HEK293 (cell line): ENCODE data around the gene ACP7.

Experiments
- BCL11A ChIP-seq: fragments of 450-650 bp; formaldehyde crosslinking; IDR thresholded peaks from 2 replicates; pipeline ENCODE4 v1.5.1; 2016; ENCODE audit warnings: low read depth, missing biosample characterization, missing genetic modification characterization
- GLI2 ChIP-seq: fragments of 450-650 bp; formaldehyde crosslinking; IDR thresholded peaks from 2 replicates; pipeline ENCODE4; 2017; ENCODE audit warnings: missing biosample characterization, missing genetic modification characterization, low read depth, borderline replicate concordance
- HOXA7 ChIP-seq: sonication (generic); formaldehyde crosslinking; IDR thresholded peaks from 2 replicates; pipeline ENCODE4 v1.8.1; 2022; ENCODE audit warnings: missing genetic modification reagents, borderline replicate concordance
- KLF17 ChIP-seq: fragments of 450-650 bp; formaldehyde crosslinking; IDR thresholded peaks from 2 replicates; pipeline ENCODE4 v1.5.1; 2016; ENCODE audit warnings: missing biosample characterization, missing genetic modification characterization
- MYNN ChIP-seq: fragments of 450-650 bp; formaldehyde crosslinking; IDR thresholded peaks from 2 replicates; pipeline ENCODE4 v1.5.1; 2016; ENCODE audit warnings: missing biosample characterization, missing genetic modification characterization, borderline replicate concordance
- WT1 ChIP-seq: fragments of 450-650 bp; formaldehyde crosslinking; IDR thresholded peaks from 2 replicates; pipeline ENCODE4 v1.5.1; 2016; ENCODE audit warnings: missing biosample characterization, missing genetic modification characterization
- ZNF174 ChIP-seq: fragments of 450-650 bp; formaldehyde crosslinking; IDR thresholded peaks from 2 replicates; pipeline ENCODE4 v1.5.0; 2017; ENCODE audit warnings: missing biosample characterization, mild to moderate bottlenecking, missing genetic modification characterization
- ZNF175 ChIP-seq: fragments of 450-650 bp; formaldehyde crosslinking; IDR thresholded peaks from 2 replicates; pipeline ENCODE4 v1.5.1; 2016; ENCODE audit warnings: missing biosample characterization, missing genetic modification characterization
- ZNF221 ChIP-seq: fragments of 450-650 bp; formaldehyde crosslinking; IDR thresholded peaks from 2 replicates; pipeline ENCODE4 v1.5.1; 2017; ENCODE audit warnings: missing biosample characterization, missing genetic modification characterization, borderline replicate concordance
- ZNF266 ChIP-seq: fragments of 450-650 bp; formaldehyde crosslinking; IDR thresholded peaks from 2 replicates; pipeline ENCODE4 v1.5.1; 2016; ENCODE audit warnings: missing biosample characterization, missing genetic modification characterization, low read depth
- ZNF302 ChIP-seq: fragments of 450-650 bp; formaldehyde crosslinking; IDR thresholded peaks from 2 replicates; pipeline ENCODE4 v1.5.1; 2016; ENCODE audit warnings: missing biosample characterization, missing genetic modification characterization, low read depth
- ZNF37A ChIP-seq: fragments of 450-650 bp; IDR thresholded peaks from 2 replicates; pipeline ENCODE4 v1.5.1; 2018; ENCODE audit warnings: missing biosample characterization, missing genetic modification characterization
- ZNF404 ChIP-seq: fragments of 450-650 bp; formaldehyde crosslinking; IDR thresholded peaks from 2 replicates; pipeline ENCODE4 v1.5.1; 2017; ENCODE audit warnings: missing biosample characterization, missing genetic modification characterization
- ZNF530 ChIP-seq: fragments of 450-650 bp; formaldehyde crosslinking; IDR thresholded peaks from 2 replicates; pipeline ENCODE4 v1.5.1; 2016; ENCODE audit warnings: low read depth, missing biosample characterization, missing genetic modification characterization
- ZNF548 ChIP-seq: fragments of 450-650 bp; formaldehyde crosslinking; IDR thresholded peaks from 2 replicates; pipeline ENCODE4 v1.5.1; 2016; ENCODE audit warnings: missing biosample characterization, missing genetic modification characterization
- ZNF580 ChIP-seq: fragments of 450-650 bp; formaldehyde crosslinking; IDR thresholded peaks from 2 replicates; pipeline ENCODE4 v1.5.1; 2016; ENCODE audit warnings: missing biosample characterization, missing genetic modification characterization
- ZNF621 ChIP-seq: fragments of 450-650 bp; formaldehyde crosslinking; IDR thresholded peaks from 2 replicates; pipeline ENCODE4 v1.5.1; 2017; ENCODE audit warnings: missing biosample characterization, missing genetic modification characterization
- ZNF623 ChIP-seq: fragments of 450-650 bp; formaldehyde crosslinking; IDR thresholded peaks from 2 replicates; pipeline ENCODE4 v1.5.1; 2016; ENCODE audit warnings: missing biosample characterization, missing genetic modification characterization
- ZNF629 ChIP-seq: fragments of 450-650 bp; formaldehyde crosslinking; IDR thresholded peaks from 2 replicates; pipeline ENCODE4 v1.5.1; 2017; ENCODE audit warnings: missing biosample characterization, missing genetic modification characterization
- ZNF664 ChIP-seq: fragments of 450-650 bp; formaldehyde crosslinking; IDR thresholded peaks from 2 replicates; pipeline ENCODE4 v1.5.1; 2016; ENCODE audit warnings: missing biosample characterization, missing genetic modification characterization
- ZNF830 ChIP-seq: fragments of 450-650 bp; IDR thresholded peaks from 2 replicates; pipeline ENCODE4 v1.5.0; 2018; ENCODE audit warnings: missing biosample characterization, missing genetic modification characterization, low read depth, mild to moderate bottlenecking, moderate library complexity
- ZSCAN16 ChIP-seq: fragments of 450-650 bp; formaldehyde crosslinking; IDR thresholded peaks from 2 replicates; pipeline ENCODE4 v1.5.1; 2016; ENCODE audit warnings: missing biosample characterization, missing genetic modification characterization
- TF ChIP-seq, protein P1 (sequence below): fragments of 450-650 bp; formaldehyde crosslinking; IDR thresholded peaks from 2 replicates; pipeline ENCODE4 v1.5.1; 2016; ENCODE audit warnings: missing biosample characterization, missing genetic modification characterization, low read depth
- TF ChIP-seq, protein P2 (sequence below): fragments of 450-650 bp; formaldehyde crosslinking; IDR thresholded peaks from 2 replicates; pipeline ENCODE4 v1.5.1; 2016; ENCODE audit warnings: missing biosample characterization, missing genetic modification characterization
- TF ChIP-seq, protein P3 (sequence below): fragments of 450-650 bp; IDR thresholded peaks from 2 replicates; pipeline ENCODE4 v1.5.1; 2018; ENCODE audit warnings: missing biosample characterization, missing genetic modification characterization
- TF ChIP-seq, protein P4 (sequence below): fragments of 450-650 bp; formaldehyde crosslinking; IDR thresholded peaks from 2 replicates; pipeline ENCODE4 v1.5.1; 2016; ENCODE audit warnings: missing biosample characterization, missing genetic modification characterization
- TF ChIP-seq, protein P5 (sequence below): fragments of 450-650 bp; formaldehyde crosslinking; conservative IDR thresholded peaks from 2 replicates; pipeline ENCODE4 v1.5.1; 2016; ENCODE audit warnings: low read depth, missing biosample characterization, missing genetic modification characterization

ACP7 gene

DNA sequence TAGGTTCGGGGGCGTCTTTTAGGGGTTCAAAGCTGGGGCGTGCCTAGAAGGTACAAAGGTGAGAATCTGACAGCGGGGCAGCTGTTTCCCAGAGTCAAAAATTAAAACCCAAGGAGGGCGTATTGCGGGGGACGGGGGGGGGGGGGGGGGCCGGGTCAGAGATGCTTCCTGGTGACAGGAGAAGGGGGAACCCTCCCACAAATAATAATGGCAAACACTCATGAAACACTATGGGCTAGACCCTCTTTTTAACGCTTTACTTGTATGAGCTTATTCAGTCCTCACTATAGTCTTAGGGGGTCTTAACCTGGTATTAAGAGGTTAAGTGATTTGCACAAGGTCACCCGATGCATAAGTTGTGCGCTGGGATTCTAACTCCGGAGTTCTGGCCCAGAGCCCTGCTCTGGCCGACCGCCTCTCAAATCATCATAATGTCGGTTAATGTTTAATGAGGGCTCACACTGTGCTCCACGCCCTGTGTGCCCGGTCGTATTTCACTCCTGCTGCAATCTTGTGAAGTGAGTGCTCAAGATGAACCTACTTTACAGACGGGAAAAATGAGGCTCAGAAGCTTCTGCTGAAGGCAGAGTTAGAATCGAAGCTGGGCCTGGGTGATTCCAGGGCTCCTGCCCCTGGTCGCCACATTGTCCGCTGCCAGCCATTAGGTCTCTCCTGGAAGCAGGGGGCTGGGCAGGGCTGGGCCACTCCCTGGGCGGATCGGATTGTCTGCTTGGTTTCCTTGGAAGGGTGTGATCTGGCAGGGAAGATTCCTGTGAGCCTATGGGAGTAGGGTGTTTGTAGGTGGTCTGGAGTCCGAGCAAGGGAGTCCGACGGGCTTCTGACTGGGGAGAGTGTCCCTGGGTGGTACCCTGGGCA lies 42.4 kb downstream of the ACP7 start (continued):
- TF ChIP-seq, protein P1, sequence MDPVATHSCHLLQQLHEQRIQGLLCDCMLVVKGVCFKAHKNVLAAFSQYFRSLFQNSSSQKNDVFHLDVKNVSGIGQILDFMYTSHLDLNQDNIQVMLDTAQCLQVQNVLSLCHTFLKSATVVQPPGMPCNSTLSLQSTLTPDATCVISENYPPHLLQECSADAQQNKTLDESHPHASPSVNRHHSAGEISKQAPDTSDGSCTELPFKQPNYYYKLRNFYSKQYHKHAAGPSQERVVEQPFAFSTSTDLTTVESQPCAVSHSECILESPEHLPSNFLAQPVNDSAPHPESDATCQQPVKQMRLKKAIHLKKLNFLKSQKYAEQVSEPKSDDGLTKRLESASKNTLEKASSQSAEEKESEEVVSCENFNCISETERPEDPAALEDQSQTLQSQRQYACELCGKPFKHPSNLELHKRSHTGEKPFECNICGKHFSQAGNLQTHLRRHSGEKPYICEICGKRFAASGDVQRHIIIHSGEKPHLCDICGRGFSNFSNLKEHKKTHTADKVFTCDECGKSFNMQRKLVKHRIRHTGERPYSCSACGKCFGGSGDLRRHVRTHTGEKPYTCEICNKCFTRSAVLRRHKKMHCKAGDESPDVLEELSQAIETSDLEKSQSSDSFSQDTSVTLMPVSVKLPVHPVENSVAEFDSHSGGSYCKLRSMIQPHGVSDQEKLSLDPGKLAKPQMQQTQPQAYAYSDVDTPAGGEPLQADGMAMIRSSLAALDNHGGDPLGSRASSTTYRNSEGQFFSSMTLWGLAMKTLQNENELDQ (tag by site-specific recombination): no peak
- no peak for TF ChIP-seq ZSCAN16 (tag by site-specific recombination)
- no peak for TF ChIP-seq ZNF37A (tag by site-specific recombination)
- TF ChIP-seq ZNF664: no peak
- no peak for TF ChIP-seq ZNF302 (tag by site-specific recombination)
- TF ChIP-seq ZNF174 (tag by site-specific recombination): no peak
- TF ChIP-seq, protein P2, sequence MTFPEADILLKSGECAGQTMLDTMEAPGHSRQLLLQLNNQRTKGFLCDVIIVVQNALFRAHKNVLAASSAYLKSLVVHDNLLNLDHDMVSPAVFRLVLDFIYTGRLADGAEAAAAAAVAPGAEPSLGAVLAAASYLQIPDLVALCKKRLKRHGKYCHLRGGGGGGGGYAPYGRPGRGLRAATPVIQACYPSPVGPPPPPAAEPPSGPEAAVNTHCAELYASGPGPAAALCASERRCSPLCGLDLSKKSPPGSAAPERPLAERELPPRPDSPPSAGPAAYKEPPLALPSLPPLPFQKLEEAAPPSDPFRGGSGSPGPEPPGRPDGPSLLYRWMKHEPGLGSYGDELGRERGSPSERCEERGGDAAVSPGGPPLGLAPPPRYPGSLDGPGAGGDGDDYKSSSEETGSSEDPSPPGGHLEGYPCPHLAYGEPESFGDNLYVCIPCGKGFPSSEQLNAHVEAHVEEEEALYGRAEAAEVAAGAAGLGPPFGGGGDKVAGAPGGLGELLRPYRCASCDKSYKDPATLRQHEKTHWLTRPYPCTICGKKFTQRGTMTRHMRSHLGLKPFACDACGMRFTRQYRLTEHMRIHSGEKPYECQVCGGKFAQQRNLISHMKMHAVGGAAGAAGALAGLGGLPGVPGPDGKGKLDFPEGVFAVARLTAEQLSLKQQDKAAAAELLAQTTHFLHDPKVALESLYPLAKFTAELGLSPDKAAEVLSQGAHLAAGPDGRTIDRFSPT (tag by site-specific recombination): peak; percentile 67; the same call in 1 of the 2 replicates
- no peak; the same call in 1 of the 2 replicates for TF ChIP-seq ZNF629 (tag by site-specific recombination)
- no peak for TF ChIP-seq ZNF623 (tag by site-specific recombination)
- TF ChIP-seq KLF17 (tag by site-specific recombination): peak; percentile 99
- TF ChIP-seq ZNF404 (tag by site-specific recombination): no peak
- TF ChIP-seq ZNF266: no peak
- TF ChIP-seq ZNF221 (tag by site-specific recombination): no peak
- no peak for TF ChIP-seq ZNF175 (tag by site-specific recombination)
- peak; percentile 95 for TF ChIP-seq ZNF580 (tag by site-specific recombination)
- TF ChIP-seq ZNF530 (tag by site-specific recombination): no peak
- no peak for TF ChIP-seq MYNN (tag by site-specific recombination)
- TF ChIP-seq ZNF830 (tag by site-specific recombination): no peak
- TF ChIP-seq ZNF548 (tag by site-specific recombination): no peak
- no peak for TF ChIP-seq BCL11A
- TF ChIP-seq HOXA7 (CRISPR knock-in tag): no peak
- TF ChIP-seq, protein P3, sequence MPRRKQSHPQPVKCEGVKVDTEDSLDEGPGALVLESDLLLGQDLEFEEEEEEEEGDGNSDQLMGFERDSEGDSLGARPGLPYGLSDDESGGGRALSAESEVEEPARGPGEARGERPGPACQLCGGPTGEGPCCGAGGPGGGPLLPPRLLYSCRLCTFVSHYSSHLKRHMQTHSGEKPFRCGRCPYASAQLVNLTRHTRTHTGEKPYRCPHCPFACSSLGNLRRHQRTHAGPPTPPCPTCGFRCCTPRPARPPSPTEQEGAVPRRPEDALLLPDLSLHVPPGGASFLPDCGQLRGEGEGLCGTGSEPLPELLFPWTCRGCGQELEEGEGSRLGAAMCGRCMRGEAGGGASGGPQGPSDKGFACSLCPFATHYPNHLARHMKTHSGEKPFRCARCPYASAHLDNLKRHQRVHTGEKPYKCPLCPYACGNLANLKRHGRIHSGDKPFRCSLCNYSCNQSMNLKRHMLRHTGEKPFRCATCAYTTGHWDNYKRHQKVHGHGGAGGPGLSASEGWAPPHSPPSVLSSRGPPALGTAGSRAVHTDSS: no peak
- no peak for TF ChIP-seq ZNF621
- TF ChIP-seq, protein P4, sequence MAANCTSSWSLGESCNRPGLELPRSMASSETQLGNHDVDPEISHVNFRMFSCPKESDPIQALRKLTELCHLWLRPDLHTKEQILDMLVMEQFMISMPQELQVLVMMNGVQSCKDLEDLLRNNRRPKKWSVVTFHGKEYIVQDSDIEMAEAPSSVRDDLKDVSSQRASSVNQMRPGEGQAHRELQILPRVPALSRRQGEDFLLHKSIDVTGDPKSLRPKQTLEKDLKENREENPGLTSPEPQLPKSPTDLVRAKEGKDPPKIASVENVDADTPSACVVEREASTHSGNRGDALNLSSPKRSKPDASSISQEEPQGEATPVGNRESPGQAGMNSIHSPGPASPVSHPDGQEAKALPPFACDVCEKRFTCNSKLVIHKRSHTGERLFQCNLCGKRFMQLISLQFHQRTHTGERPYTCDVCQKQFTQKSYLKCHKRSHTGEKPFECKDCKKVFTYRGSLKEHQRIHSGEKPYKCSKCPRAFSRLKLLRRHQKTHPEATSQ (tag by site-specific recombination): no peak; the same call in 1 of the 2 replicates
- peak; percentile 79 for TF ChIP-seq WT1 (tag by site-specific recombination)
- TF ChIP-seq, protein P5, sequence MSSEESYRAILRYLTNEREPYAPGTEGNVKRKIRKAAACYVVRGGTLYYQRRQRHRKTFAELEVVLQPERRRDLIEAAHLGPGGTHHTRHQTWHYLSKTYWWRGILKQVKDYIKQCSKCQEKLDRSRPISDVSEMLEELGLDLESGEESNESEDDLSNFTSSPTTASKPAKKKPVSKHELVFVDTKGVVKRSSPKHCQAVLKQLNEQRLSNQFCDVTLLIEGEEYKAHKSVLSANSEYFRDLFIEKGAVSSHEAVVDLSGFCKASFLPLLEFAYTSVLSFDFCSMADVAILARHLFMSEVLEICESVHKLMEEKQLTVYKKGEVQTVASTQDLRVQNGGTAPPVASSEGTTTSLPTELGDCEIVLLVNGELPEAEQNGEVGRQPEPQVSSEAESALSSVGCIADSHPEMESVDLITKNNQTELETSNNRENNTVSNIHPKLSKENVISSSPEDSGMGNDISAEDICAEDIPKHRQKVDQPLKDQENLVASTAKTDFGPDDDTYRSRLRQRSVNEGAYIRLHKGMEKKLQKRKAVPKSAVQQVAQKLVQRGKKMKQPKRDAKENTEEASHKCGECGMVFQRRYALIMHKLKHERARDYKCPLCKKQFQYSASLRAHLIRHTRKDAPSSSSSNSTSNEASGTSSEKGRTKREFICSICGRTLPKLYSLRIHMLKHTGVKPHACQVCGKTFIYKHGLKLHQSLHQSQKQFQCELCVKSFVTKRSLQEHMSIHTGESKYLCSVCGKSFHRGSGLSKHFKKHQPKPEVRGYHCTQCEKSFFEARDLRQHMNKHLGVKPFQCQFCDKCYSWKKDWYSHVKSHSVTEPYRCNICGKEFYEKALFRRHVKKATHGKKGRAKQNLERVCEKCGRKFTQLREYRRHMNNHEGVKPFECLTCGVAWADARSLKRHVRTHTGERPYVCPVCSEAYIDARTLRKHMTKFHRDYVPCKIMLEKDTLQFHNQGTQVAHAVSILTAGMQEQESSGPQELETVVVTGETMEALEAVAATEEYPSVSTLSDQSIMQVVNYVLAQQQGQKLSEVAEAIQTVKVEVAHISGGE (tag by site-specific recombination): peak; percentile 74
- no peak for TF ChIP-seq GLI2 (tag by site-specific recombination)
